ENCODE measurements around the gene ASIC2.

ASIC2 gene

GRCh38 chr17:33242375-33243124, 50.5 kb downstream of the ASIC2 start:
- DNase-seq, result no peak

GRCh38 chr17:33241390-33241789, 51.7 kb downstream of the ASIC2 start:
- no peak for DNase-seq

GRCh38 chr17:33240362-33240761, 52.7 kb downstream of the ASIC2 start:
- no peak for DNase-seq

GRCh38 chr17:33239702-33240101, 53.4 kb downstream of the ASIC2 start:
- DNase-seq, result no peak

GRCh38 chr17:33234930-33235685, 58.0 kb downstream of the ASIC2 start:
- DNase-seq, result no peak

GRCh38 chr17:33234233-33234632, 58.9 kb downstream of the ASIC2 start:
- no peak for DNase-seq

- no peak for DNase-seq
Measured at GRCh38 chr17:33233811-33234177, 59.3 kb downstream of the ASIC2 start.

GRCh38 chr17:33229499-33229898, 63.6 kb downstream of the ASIC2 start:
- no peak for DNase-seq

- no peak for DNase-seq
Measured at GRCh38 chr17:33229028-33229427, 64.1 kb downstream of the ASIC2 start.

- no peak for DNase-seq
Measured at GRCh38 chr17:33228548-33228947, 64.5 kb downstream of the ASIC2 start.

GRCh38 chr17:33227911-33228310, 65.2 kb downstream of the ASIC2 start:
- no peak for DNase-seq

- no peak for DNase-seq
Measured at GRCh38 chr17:33225994-33226393, 67.1 kb downstream of the ASIC2 start.

- no peak for DNase-seq
Measured at GRCh38 chr17:33225509-33225908, 67.6 kb downstream of the ASIC2 start.

GRCh38 chr17:33220036-33220435, 73.1 kb downstream of the ASIC2 start:
- no peak for DNase-seq

GRCh38 chr17:33218698-33219601, 74.1 kb downstream of the ASIC2 start:
- DNase-seq, result no peak

- no peak for DNase-seq
Measured at GRCh38 chr17:33217891-33218290, 75.2 kb downstream of the ASIC2 start.

- no peak for DNase-seq
Measured at GRCh38 chr17:33214996-33215395, 78.1 kb downstream of the ASIC2 start.

GRCh38 chr17:33210285-33210684, 82.8 kb downstream of the ASIC2 start:
- no peak for DNase-seq

- no peak for DNase-seq
Measured at GRCh38 chr17:33209671-33210070, 83.4 kb downstream of the ASIC2 start.

- DNase-seq, result no peak
Measured at GRCh38 chr17:33207231-33207630, 85.9 kb downstream of the ASIC2 start.

GRCh38 chr17:33205552-33205951, 87.5 kb downstream of the ASIC2 start:
- DNase-seq, result no peak

- DNase-seq, result no peak
Measured at GRCh38 chr17:33204701-33205100, 88.4 kb downstream of the ASIC2 start.

GRCh38 chr17:33204156-33204555, 88.9 kb downstream of the ASIC2 start:
- DNase-seq, result no peak

All from amniotic stem cell (primary cell).